NB4 (cell line): ENCODE measurements around the gene IBTK.

Source experiments
- DNase-seq: peaks from one replicate; pipeline ENCODE4 v3.0.0; 2010; ENCODE audit warnings: low read depth
- H3K4me3 ChIP-seq: one replicate; pipeline ENCODE4 v1.5.1; 2011; ENCODE audit warnings: mild to moderate bottlenecking, low read depth, low read length, moderate library complexity
- MYC ChIP-seq: IDR thresholded peaks from 2 replicates; pipeline ENCODE4 v1.6.1; 2011; ENCODE audit warnings: low read depth, low read length
- POLR2A ChIP-seq: IDR thresholded peaks from 2 replicates; pipeline ENCODE4 v1.6.1; 2011; ENCODE audit warnings: mild to moderate bottlenecking; ENCODE audit not compliant: insufficient read length; ENCODE audit errors: extremely low read depth
- TF ChIP-seq, protein P1 (sequence below): IDR thresholded peaks from one replicate; pipeline ENCODE4 v1.5.1; 2012; ENCODE audit warnings: low read depth, low read length
- TF ChIP-seq, protein P2 (sequence below): IDR thresholded peaks from 2 replicates; pipeline ENCODE4 v1.6.1; 2011; ENCODE audit warnings: low read depth, low read length

Gene IBTK

DNA sequence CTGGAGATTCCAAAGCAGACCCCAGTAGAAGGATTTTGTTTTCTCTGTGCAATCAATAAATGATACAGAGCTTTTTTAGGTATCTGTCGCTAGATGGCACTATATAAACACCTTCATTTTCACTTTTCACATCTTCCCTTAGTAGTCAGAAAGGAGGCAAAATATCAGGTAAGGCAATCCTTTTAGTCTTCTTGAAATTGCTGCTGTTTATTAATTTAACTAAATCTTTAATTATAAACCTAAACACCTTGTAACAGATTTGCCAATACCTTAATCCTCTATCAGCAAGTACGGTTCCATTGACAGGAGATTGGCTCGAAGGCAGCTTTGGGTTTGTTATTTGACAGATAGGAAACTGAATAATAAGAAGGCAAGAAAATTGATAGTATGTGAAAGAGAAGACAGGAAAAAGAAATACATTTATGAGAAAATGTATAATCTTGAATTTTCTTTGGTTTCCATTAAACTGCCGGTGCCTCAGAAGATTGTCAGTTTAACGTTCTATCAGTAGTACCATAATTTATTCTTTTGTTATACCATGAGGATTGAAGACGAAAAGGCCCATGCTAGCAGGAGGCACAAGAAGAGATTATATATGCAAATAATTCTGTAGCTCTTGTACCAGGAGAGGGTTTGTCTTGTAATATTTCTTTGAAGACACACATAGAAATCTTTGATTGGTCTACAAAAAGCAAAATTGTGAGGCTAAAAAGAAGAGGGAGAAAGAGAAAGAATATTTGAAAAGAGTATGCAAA is 23.5 kb upstream of the IBTK start:
- DNase-seq: peak; percentile 59
- TF ChIP-seq, protein P1, sequence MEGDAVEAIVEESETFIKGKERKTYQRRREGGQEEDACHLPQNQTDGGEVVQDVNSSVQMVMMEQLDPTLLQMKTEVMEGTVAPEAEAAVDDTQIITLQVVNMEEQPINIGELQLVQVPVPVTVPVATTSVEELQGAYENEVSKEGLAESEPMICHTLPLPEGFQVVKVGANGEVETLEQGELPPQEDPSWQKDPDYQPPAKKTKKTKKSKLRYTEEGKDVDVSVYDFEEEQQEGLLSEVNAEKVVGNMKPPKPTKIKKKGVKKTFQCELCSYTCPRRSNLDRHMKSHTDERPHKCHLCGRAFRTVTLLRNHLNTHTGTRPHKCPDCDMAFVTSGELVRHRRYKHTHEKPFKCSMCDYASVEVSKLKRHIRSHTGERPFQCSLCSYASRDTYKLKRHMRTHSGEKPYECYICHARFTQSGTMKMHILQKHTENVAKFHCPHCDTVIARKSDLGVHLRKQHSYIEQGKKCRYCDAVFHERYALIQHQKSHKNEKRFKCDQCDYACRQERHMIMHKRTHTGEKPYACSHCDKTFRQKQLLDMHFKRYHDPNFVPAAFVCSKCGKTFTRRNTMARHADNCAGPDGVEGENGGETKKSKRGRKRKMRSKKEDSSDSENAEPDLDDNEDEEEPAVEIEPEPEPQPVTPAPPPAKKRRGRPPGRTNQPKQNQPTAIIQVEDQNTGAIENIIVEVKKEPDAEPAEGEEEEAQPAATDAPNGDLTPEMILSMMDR: peak; percentile 40
- TF ChIP-seq, protein P2, sequence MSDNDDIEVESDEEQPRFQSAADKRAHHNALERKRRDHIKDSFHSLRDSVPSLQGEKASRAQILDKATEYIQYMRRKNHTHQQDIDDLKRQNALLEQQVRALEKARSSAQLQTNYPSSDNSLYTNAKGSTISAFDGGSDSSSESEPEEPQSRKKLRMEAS: no peak
- no peak overlapping the region for H3K4me3 ChIP-seq

DNA sequence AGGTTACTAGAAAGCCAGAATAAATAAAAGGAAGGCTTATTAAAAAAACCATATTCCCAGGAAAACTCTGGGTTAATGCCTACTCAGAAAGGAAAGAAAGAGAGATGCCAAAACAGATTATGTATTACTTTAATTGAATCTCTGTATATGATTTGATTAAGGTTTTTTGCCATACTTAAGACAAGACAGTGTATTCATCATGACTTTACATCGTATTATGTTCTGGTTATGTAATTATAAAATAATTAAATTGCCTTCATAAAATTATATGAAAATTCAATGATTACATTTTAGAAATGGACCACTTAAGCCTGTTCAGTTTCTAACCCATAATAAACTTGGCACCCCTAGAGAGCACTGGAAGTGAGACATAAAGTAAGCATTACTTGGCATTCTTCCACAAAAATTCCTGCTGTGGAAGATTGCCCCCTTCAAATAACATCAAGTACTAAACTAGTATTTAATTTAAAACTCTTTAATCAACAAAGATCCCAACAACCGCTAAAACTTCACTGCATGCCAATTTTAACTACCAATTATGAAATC is 20.8 kb upstream of the IBTK start:
- no peak for DNase-seq
- TF ChIP-seq, protein P1: no peak
- TF ChIP-seq MYC: no peak
- no peak overlapping the region for H3K4me3 ChIP-seq

GRCh38 chr6:82264824-82265223 is 17.3 kb upstream of the IBTK start:
- no peak for DNase-seq
- TF ChIP-seq POLR2A (no peak), MYC (no peak)
- TF ChIP-seq, protein P2: no peak
- TF ChIP-seq, protein P1: no peak
- no peak overlapping the region for H3K4me3 ChIP-seq

GRCh38 chr6:82264321-82264720 is 16.8 kb upstream of the IBTK start:
- no peak for DNase-seq
- H3K4me3 ChIP-seq: no peak overlapping the region
- TF ChIP-seq, protein P2: no peak
- TF ChIP-seq MYC: no peak
- no peak for TF ChIP-seq POLR2A
- TF ChIP-seq, protein P1: no peak

DNA sequence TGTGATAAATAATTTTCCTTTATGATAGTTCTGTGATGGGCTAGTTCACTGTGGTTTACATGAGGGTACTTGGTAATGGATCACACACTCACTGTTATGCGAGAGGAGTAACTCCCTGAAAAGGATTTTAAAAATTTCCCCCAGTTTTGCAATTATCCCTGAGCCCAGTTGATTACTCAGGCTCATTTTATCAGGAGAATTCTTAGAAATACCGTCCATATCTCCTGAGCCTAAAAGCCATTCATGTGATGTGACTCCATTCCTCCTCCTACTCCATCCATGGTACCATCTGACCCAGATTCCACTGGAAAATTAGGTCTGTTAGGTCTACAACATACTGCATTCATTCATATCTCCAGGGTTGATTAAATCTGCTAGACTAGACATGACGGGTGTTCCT is 16.4 kb upstream of the IBTK start:
- no peak overlapping the region for H3K4me3 ChIP-seq
- TF ChIP-seq, protein P1: no peak
- TF ChIP-seq POLR2A (no peak), MYC (no peak)
- TF ChIP-seq, protein P2: no peak
- DNase-seq: no peak

- DNase-seq: no peak
- no peak for TF ChIP-seq MYC
- TF ChIP-seq, protein P1: no peak
- TF ChIP-seq, protein P2: no peak
- no peak for TF ChIP-seq POLR2A
- H3K4me3 ChIP-seq: no peak overlapping the region
Observed at GRCh38 chr6:82260997-82261732, 13.6 kb upstream of the IBTK start.
